Measurements from ENCODE around the gene SHMT2.

The SHMT2 gene

DNA sequence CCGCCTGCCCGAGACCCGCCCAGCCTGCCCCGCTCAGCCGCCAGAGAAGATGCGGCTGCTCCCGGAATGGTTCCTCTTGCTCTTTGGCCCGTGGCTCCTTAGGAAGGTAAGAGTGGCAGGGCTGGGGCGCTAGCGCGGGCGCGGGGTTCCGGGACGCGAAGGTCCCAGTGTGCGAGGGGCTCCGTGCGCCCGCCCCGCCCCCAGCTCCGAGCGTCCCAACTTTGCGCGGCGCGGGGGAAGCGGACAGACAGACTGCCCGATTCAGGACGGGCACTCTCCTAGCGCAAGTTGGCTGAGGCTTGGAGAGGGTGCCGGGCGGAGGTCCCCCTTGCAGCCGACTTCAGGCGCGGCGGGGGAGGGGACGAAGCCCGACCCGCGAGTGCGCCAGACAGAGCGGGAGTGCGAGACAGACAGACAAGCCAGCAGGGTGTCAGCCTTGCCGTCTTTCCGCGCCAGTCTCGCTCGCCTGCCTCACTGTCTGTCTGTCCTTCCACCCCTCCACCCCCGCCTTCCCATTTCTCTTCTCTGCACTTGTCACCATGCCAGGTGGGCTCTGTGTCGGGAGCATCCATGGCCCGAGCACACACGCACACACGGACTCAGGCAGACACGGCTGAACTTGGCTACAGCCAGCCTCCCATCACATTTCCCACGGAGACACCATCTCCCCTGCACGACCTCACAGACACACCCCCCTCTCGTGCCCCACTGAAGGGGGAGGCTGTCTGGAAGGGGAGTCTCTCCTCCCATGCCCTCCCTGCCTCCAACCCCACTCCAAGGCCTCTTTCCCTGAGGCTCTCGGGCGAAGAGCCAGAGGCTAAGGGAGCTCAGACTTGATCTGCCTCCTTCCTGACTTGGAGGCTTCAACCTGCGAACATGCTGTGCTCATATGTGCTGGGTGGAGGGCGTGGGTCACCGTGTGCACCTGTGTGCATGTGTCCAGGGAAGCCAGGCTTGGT lies 12.3 kb upstream of the SHMT2 start:
- DNase-seq (ENCODE audit: insufficient read length, low spot score) (no peak), FAIRE-seq (peak; percentile 83)
- TF ChIP-seq POU2F2 (IDR thresholded peaks at IDR 0.05; ENCODE audit: low read depth, low read length) (no peak), PAX5 (IDR thresholded peaks at IDR 0.05; ENCODE audit: insufficient read depth, low read length, severe bottlenecking) (no peak), POLR2AphosphoS5 (IDR thresholded peaks at IDR 0.05; ENCODE audit: low read depth, low read length) (no peak), SPI1 (IDR thresholded peaks at IDR 0.05; ENCODE audit: low read depth, low read length) (no peak), TAF1 (IDR thresholded peaks at IDR 0.05; ENCODE audit: low read depth, low read length) (no peak), POLR2A (IDR thresholded peaks at IDR 0.05; ENCODE audit: low read depth, low read length) (no peak)

DNA sequence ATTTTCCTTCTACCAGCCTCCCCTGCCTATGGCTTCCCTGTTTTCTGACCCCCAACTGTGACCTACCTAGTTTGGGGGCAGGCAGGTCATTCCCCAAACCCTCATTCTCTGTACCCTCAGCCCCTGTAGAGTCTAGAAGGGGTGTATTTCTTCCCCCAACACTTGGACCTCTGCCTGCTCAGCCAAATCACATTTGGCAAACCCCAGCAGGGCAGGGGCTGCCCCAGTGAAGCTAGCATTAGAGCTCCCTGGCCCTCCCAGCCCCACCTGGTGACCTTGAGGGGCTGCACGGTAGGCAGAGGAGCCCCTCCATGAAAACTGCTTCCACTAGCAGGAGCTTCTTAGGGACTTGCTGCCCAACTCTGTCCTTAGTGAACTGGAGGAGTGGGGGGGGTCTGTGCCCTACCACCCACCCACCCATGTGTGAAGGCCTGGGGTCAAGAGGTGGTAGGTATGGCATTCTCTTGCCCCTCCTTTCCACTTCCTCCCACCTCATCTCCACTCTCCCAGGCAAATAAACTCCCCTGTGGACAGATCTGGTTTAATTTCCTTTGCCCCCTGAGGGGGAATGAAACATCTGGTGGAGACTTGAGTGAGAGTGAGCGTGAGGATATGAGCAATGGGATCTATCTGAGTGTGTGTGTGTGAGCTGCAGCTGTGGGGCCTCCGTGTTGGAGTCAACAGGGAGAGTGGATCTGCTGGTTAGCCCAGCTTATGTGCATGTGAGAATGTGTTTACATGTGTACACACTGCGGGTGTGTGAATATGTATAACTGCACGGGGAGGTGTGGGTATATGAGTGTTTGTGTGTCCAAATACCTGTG lies 11.3 kb upstream of the SHMT2 start:
- FAIRE-seq = no peak
- DNase-seq (ENCODE audit: insufficient read length, low spot score) = no peak
- TF ChIP-seq POU2F2 (IDR thresholded peaks at IDR 0.05; ENCODE audit: low read depth, low read length) = no peak
- no peak for TF ChIP-seq TAF1 (IDR thresholded peaks at IDR 0.05; ENCODE audit: low read depth, low read length)
- no peak for TF ChIP-seq PAX5 (IDR thresholded peaks at IDR 0.05; ENCODE audit: insufficient read depth, low read length, severe bottlenecking)
- no peak for TF ChIP-seq POLR2AphosphoS5 (IDR thresholded peaks at IDR 0.05; ENCODE audit: low read depth, low read length)
- no peak for TF ChIP-seq SPI1 (IDR thresholded peaks at IDR 0.05; ENCODE audit: low read depth, low read length)
- TF ChIP-seq POLR2A (IDR thresholded peaks at IDR 0.05; ENCODE audit: low read depth, low read length) = no peak

DNA sequence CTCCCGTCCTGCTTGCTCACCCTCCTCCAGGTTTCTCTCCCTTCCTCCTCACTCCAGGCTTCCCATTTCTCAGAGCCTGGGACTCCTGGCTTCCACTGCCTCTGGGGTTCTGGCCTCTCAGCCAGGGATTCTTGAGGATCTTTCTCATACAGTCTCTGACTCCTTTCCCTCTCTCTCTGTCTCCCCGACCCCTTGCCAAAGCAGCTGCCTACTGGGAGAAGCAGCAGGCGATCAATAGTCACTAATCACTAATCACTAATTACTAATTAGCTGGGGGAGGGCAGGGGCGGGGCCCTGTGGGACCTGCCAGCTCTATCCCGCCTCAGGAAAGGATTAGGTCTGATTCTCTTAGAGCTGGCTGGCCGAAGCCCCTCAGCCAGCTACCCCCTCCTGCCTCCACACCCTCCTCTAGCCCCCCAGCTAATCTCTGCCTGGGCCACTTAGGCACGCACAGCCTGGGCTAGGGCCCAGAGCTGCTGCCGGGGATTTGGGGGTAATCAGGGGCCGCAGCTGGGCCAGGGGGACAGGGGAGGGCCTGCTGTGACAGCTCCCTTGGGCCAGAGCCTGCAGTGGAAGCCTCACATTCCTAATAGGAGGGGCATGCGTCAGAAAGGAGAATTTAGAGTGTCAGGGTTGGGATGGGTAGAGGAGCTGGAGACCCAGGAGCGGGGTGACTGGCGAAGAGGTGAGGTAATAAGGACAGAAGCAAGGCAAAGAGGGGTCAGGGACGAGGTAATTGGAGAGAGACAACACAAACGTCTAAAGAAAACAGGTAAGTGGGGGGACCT lies 10.1 kb upstream of the SHMT2 start:
- no peak for TF ChIP-seq POLR2A (IDR thresholded peaks at IDR 0.05; ENCODE audit: low read depth, low read length)
- no peak for TF ChIP-seq TAF1 (IDR thresholded peaks at IDR 0.05; ENCODE audit: low read depth, low read length)
- no peak for TF ChIP-seq PAX5 (IDR thresholded peaks at IDR 0.05; ENCODE audit: insufficient read depth, low read length, severe bottlenecking)
- TF ChIP-seq POLR2AphosphoS5 (IDR thresholded peaks at IDR 0.05; ENCODE audit: low read depth, low read length) = no peak
- TF ChIP-seq SPI1 (IDR thresholded peaks at IDR 0.05; ENCODE audit: low read depth, low read length) = no peak
- no peak for TF ChIP-seq POU2F2 (IDR thresholded peaks at IDR 0.05; ENCODE audit: low read depth, low read length)
- DNase-seq (ENCODE audit: insufficient read length, low spot score) (no peak), FAIRE-seq (no peak)

DNA sequence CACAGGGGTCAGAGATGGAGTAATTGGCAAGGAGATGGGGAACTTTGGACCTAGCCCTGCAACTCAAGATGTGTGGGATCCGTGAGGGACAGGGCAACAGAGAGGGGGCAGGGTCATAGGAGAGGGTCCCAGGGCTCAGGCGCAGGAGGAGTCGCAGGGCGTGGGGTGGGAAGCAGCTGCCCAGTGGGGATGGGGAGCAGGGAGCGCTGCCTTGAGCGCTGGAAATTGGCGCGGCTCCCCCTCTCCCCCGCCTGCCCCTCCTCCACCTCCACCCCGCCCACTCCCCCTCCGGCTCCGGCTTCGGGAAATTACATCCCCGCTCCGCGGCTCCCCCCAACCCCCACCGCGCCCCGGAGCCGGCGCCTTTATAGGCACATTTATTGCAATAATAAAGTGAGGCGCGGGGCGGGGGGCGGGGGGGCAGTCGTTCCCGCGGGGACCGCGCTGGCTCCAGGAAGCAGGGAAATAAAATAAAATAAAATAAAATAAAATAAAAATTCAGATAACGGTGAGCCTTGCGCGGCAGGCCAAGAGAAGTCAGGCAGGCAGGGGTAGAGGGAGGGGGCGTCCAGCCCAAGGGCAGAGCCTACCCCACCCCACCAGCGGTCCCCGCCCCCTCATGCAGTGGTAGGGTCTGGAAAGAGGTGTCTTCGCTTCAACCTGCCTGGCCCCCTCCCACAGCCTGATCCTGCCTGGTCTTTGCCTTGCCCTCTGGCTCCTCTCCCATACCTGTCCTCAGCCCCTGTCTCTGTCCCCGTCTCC lies 9.3 kb upstream of the SHMT2 start:
- DNase-seq (ENCODE audit: insufficient read length, low spot score) (no peak), FAIRE-seq (no peak)

DNA sequence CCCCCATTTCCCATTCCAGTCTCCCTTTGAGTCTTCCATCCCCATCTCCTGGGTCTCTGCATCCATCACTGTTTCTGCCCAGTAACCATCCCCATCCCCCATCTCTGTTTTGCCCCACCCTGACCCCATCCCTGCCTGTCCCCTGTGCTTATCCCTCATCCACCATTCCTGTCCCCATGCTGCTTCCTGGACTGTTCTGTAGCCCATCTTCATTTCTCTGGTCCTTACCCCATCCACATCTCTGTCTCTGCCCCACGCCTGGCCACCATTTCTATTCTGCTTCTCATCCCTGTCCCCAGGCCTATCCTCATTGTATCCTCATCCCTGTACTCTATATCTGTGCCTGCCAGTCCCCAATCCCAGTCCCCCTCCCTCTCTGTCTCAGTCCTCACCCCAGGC lies 8.7 kb upstream of the SHMT2 start:
- TF ChIP-seq PAX5 (IDR thresholded peaks at IDR 0.05; ENCODE audit: insufficient read depth, low read length, severe bottlenecking) (no peak), POLR2A (IDR thresholded peaks at IDR 0.05; ENCODE audit: low read depth, low read length) (no peak)
- FAIRE-seq (no peak), DNase-seq (ENCODE audit: insufficient read length, low spot score) (no peak)

More for the DNA sequence above, 9.3 kb upstream of the SHMT2 start:
- TF ChIP-seq TAF1 (IDR thresholded peaks at IDR 0.05; ENCODE audit: low read depth, low read length) = no peak
- TF ChIP-seq POU2F2 (IDR thresholded peaks at IDR 0.05; ENCODE audit: low read depth, low read length) = no peak
- no peak for TF ChIP-seq PAX5 (IDR thresholded peaks at IDR 0.05; ENCODE audit: insufficient read depth, low read length, severe bottlenecking)
- no peak for TF ChIP-seq POLR2AphosphoS5 (IDR thresholded peaks at IDR 0.05; ENCODE audit: low read depth, low read length)
- no peak for TF ChIP-seq POLR2A (IDR thresholded peaks at IDR 0.05; ENCODE audit: low read depth, low read length)
- TF ChIP-seq SPI1 (IDR thresholded peaks at IDR 0.05; ENCODE audit: low read depth, low read length) = no peak

DNA sequence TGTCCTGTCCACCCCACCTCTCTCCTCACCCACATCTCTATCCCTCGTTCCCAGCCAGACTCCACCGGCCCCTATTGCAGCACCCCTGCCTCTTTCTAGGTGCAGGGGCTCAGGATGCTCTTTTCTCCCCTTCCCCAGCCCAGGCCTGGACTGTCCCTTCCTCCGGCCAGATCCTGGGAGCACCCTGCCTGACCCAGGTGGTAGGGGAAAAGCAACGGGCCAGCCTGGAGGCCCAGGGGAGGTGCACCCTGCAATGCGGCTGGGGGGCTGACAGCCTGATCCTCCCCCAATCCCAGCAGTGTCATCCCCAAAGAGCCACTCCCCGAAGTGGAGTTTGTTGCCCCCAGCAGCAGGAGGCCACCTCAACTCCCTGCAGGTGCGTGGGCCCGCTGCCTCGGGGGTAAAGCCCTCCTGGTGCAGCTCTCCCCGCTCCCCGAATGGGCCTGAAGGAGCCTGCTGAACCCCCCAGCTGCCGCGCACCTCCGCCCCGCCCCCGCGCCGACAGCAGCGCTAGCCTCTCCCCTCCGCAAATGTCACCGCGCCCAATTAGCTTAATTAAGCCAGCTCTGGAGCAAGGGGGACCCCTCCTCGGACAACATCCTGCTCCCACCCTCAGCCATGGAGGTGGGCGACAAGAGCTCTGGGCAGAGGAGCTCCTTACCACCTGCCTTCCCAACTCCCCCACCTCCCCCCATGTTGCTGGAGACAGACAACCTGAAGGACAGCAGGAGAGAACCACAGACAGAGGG lies 8.2 kb upstream of the SHMT2 start:
- DNase-seq (ENCODE audit: insufficient read length, low spot score) (no peak), FAIRE-seq (no peak)
- no peak for TF ChIP-seq POLR2AphosphoS5 (IDR thresholded peaks at IDR 0.05; ENCODE audit: low read depth, low read length)
- TF ChIP-seq TAF1 (IDR thresholded peaks at IDR 0.05; ENCODE audit: low read depth, low read length) = no peak
- no peak for TF ChIP-seq POLR2A (IDR thresholded peaks at IDR 0.05; ENCODE audit: low read depth, low read length)
- no peak for TF ChIP-seq POU2F2 (IDR thresholded peaks at IDR 0.05; ENCODE audit: low read depth, low read length)
- no peak for TF ChIP-seq SPI1 (IDR thresholded peaks at IDR 0.05; ENCODE audit: low read depth, low read length)
- TF ChIP-seq PAX5 (IDR thresholded peaks at IDR 0.05; ENCODE audit: insufficient read depth, low read length, severe bottlenecking) = no peak

DNA sequence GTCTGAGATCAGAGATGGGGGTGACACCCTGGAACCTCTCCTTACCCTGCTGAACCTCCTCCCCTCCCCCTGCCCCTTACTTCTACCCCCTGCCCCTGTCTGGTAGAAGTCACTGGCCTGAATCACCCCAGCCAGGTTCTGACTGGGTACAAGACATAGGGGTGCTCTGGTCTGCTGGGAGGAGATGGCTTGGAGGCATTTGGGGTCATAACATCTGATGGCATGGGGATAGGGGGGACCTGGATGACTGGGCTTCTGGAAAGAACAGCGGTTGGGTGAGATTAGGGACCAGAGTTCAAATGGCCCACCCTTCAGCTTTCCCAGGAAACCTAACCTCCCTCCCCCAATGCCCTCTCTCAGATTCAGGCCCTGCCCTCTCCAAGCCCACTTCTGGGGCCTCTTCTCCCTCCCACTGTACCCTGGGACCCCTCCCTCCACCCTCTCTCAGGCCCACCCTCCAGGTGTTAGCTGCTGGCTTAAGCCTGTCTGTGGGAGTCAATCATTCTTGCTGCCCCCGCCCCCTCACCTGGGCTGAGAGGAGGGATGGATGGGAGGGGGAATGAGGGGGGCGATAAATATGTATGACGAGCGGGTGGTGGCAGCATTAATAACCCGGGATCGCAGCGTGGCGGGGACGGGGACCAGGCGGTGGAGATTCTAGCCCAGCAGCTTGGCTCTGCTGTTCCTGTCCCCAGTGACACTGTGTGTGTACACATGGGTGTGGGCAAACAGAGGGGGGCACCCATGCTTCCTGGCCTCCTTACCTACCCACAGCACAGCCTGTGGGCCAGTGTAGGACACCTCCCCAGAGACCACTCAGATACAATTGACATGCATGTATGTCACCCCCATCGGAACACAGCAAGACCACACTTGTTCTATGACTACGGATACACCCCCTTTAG lies 7.0 kb upstream of the SHMT2 start:
- TF ChIP-seq SPI1 (IDR thresholded peaks at IDR 0.05; ENCODE audit: low read depth, low read length) (no peak), POLR2AphosphoS5 (IDR thresholded peaks at IDR 0.05; ENCODE audit: low read depth, low read length) (no peak), POU2F2 (IDR thresholded peaks at IDR 0.05; ENCODE audit: low read depth, low read length) (no peak), PAX5 (IDR thresholded peaks at IDR 0.05; ENCODE audit: insufficient read depth, low read length, severe bottlenecking) (no peak), TAF1 (IDR thresholded peaks at IDR 0.05; ENCODE audit: low read depth, low read length) (no peak), POLR2A (IDR thresholded peaks at IDR 0.05; ENCODE audit: low read depth, low read length) (no peak)
- FAIRE-seq (no peak), DNase-seq (ENCODE audit: insufficient read length, low spot score) (no peak)

All from GM12891 (cell line).